ENCODE results near the gene HNF1A. TPM values are rescaled to one million over a fixed set of nuclear protein-coding genes. Genes with fewer than 3 reads are reported as not detected.

The HNF1A gene
- total RNA-seq, 1 experiment from 2014 or later, result 8.4 TPM

DNA sequence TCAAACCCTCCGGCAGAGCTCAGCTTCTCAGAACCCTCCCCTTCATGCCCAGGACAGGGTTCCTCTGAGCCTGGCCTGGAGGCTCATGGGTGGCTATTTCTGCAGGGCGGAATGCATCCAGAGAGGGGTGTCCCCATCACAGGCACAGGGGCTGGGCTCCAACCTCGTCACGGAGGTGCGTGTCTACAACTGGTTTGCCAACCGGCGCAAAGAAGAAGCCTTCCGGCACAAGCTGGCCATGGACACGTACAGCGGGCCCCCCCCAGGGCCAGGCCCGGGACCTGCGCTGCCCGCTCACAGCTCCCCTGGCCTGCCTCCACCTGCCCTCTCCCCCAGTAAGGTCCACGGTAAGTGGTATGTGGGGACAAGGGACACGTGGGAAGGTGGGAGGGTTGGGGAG is 15.7 kb downstream of the HNF1A start:
- no peaks in the 10 kb centered on the region for H3K4me1 Mint-ChIP-seq (ENCODE audit: low read depth, unreplicated experiment)
- peaks cover 11% of the 10 kb centered on the region for H3K9me3 Mint-ChIP-seq (ENCODE audit: low read depth, unreplicated experiment)
- H3K36me3 Mint-ChIP-seq (ENCODE audit: insufficient read depth, unreplicated experiment), result peaks cover 31% of the 10 kb centered on the region
- no peak overlapping the region for H3K4me3 Mint-ChIP-seq (ENCODE audit: low read depth, unreplicated experiment)
- intact Hi-C loops (cut with micrococcal nuclease; ENCODE audit: unreplicated experiment), result no loop called here
- CTCF ChIA-PET, result interaction anchor here (1.6 kb wide), 1 partner anchor 14 kb away, joined by 5 read pairs; no protein-coding TSS in a partner anchor
- no peak overlapping the region for H3K27ac Mint-ChIP-seq (ENCODE audit: unreplicated experiment)
- no peaks in the 10 kb centered on the region for H3K27me3 Mint-ChIP-seq (ENCODE audit: unreplicated experiment)
- TF ChIP-seq, protein P1, sequence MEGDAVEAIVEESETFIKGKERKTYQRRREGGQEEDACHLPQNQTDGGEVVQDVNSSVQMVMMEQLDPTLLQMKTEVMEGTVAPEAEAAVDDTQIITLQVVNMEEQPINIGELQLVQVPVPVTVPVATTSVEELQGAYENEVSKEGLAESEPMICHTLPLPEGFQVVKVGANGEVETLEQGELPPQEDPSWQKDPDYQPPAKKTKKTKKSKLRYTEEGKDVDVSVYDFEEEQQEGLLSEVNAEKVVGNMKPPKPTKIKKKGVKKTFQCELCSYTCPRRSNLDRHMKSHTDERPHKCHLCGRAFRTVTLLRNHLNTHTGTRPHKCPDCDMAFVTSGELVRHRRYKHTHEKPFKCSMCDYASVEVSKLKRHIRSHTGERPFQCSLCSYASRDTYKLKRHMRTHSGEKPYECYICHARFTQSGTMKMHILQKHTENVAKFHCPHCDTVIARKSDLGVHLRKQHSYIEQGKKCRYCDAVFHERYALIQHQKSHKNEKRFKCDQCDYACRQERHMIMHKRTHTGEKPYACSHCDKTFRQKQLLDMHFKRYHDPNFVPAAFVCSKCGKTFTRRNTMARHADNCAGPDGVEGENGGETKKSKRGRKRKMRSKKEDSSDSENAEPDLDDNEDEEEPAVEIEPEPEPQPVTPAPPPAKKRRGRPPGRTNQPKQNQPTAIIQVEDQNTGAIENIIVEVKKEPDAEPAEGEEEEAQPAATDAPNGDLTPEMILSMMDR (IDR thresholded peaks at IDR 0.05; ENCODE audit: unreplicated experiment), result no peak
- no TSS peak for BruUV-seq (replicated peaks)
- no peak for DNase-seq

DNA sequence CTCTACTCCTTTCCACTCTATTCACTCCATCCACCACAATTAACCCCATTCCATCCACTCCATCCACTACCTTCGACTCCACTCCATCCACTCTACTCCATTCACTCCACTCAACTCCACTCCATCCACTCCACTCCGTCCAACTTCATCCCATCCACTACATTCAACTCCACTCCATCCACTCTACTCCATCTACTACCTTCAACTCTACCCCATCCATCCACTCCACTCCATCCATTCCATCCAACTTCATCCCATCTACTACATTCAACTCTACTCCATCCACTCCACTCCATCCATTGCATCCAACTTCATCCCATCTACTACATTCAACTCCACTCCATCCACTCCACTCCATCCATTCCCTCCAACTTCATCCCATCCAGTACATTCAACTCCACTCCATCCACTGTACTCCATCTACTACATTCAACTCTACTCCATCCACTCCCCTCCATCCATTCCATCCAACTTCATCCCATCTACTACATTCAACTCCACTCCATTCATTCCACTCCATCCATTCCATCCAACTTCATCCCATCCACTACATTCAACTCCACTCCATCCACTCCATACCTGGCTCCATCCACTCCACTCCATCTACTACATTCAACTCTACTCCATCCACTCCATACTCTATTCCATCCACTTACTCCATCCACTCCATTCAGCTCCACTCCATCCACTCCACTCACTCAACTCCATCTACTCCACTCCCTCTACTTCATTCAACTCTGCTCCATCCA is 16.4 kb downstream of the HNF1A start:
- H3K36me3 Mint-ChIP-seq (ENCODE audit: insufficient read depth, unreplicated experiment), result peaks cover 30% of the 10 kb centered on the region
- H3K27ac Mint-ChIP-seq (ENCODE audit: unreplicated experiment), result no peak overlapping the region
- CTCF ChIA-PET, result interaction anchor here (0.6 kb wide), 1 partner anchor 23 kb away, joined by 3 read pairs; no protein-coding TSS in a partner anchor
- TF ChIP-seq, protein P1 (IDR thresholded peaks at IDR 0.05; ENCODE audit: unreplicated experiment), result no peak
- DNase-seq, result no peak
- H3K4me1 Mint-ChIP-seq (ENCODE audit: low read depth, unreplicated experiment), result no peaks in the 10 kb centered on the region
- no peaks in the 10 kb centered on the region for H3K27me3 Mint-ChIP-seq (ENCODE audit: unreplicated experiment)
- BruUV-seq (replicated peaks), result no TSS peak
- H3K9me3 Mint-ChIP-seq (ENCODE audit: low read depth, unreplicated experiment), result peaks cover 11% of the 10 kb centered on the region
- intact Hi-C loops (cut with micrococcal nuclease; ENCODE audit: unreplicated experiment), result no loop called here
- H3K4me3 Mint-ChIP-seq (ENCODE audit: low read depth, unreplicated experiment), result no peak overlapping the region

DNA sequence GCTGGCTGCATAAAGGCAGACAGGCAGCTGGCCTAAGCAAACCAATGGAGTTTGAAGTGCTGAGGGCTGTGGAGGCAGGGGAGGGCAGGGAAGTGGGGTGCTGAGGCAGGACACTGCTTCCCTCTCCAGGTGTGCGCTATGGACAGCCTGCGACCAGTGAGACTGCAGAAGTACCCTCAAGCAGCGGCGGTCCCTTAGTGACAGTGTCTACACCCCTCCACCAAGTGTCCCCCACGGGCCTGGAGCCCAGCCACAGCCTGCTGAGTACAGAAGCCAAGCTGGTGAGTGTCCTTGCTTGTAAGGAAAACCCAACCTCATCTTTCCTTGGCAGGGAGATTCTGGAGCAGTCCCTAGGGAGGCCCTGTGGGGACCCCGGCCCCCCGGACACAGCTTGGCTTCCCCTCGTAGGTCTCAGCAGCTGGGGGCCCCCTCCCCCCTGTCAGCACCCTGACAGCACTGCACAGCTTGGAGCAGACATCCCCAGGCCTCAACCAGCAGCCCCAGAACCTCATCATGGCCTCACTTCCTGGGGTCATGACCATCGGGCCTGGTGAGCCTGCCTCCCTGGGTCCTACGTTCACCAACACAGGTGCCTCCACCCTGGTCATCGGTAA is 17.9 kb downstream of the HNF1A start:
- H3K27me3 Mint-ChIP-seq (ENCODE audit: unreplicated experiment), result no peaks in the 10 kb centered on the region
- H3K27ac Mint-ChIP-seq (ENCODE audit: unreplicated experiment), result no peak overlapping the region
- peaks cover 30% of the 10 kb centered on the region for H3K36me3 Mint-ChIP-seq (ENCODE audit: insufficient read depth, unreplicated experiment)
- TF ChIP-seq, protein P1 (IDR thresholded peaks at IDR 0.05; ENCODE audit: unreplicated experiment), result no peak
- peaks cover 11% of the 10 kb centered on the region for H3K9me3 Mint-ChIP-seq (ENCODE audit: low read depth, unreplicated experiment)
- CTCF ChIA-PET, result no interaction called here
- no peak for DNase-seq
- no TSS peak for BruUV-seq (replicated peaks)
- H3K4me1 Mint-ChIP-seq (ENCODE audit: low read depth, unreplicated experiment), result peaks cover 2% of the 10 kb centered on the region
- H3K4me3 Mint-ChIP-seq (ENCODE audit: low read depth, unreplicated experiment), result no peak overlapping the region
- intact Hi-C loops (cut with micrococcal nuclease; ENCODE audit: unreplicated experiment), result no loop called here

DNA sequence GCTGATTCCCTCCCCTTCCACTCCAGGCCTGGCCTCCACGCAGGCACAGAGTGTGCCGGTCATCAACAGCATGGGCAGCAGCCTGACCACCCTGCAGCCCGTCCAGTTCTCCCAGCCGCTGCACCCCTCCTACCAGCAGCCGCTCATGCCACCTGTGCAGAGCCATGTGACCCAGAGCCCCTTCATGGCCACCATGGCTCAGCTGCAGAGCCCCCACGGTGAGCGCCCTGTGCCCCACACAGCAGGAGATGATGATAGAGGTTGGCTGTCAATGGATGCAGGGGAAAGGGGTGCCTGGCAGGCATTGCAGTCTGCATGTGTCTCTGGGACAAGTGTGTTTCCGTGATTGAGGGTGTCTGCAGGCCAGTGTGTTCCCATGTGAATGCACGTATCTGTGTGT is 19.1 kb downstream of the HNF1A start:
- H3K9me3 Mint-ChIP-seq (ENCODE audit: low read depth, unreplicated experiment), result peaks cover 11% of the 10 kb centered on the region
- no peak overlapping the region for H3K27ac Mint-ChIP-seq (ENCODE audit: unreplicated experiment)
- no peak for DNase-seq
- TF ChIP-seq, protein P1 (IDR thresholded peaks at IDR 0.05; ENCODE audit: unreplicated experiment), result no peak
- no peak overlapping the region for H3K4me3 Mint-ChIP-seq (ENCODE audit: low read depth, unreplicated experiment)
- BruUV-seq (replicated peaks), result no TSS peak
- intact Hi-C loops (cut with micrococcal nuclease; ENCODE audit: unreplicated experiment), result no loop called here
- CTCF ChIA-PET, result interaction anchor here (0.8 kb wide), 1 partner anchor 19 kb away, joined by 4 read pairs; the partner anchor contains the start of gene HNF1A
- peaks cover 38% of the 10 kb centered on the region for H3K36me3 Mint-ChIP-seq (ENCODE audit: insufficient read depth, unreplicated experiment)
- H3K4me1 Mint-ChIP-seq (ENCODE audit: low read depth, unreplicated experiment), result peaks cover 12% of the 10 kb centered on the region
- no peaks in the 10 kb centered on the region for H3K27me3 Mint-ChIP-seq (ENCODE audit: unreplicated experiment)

Data from Calu3 (cell line).